H1 (cell line): ENCODE data around the gene RBM38. TPM values are rescaled to one million over a fixed set of nuclear protein-coding genes. Genes with fewer than 3 reads are reported as not detected.

Experiments used
- CBX5 ChIP-seq: fragments of 300-800, 300-1000 bp; sonication (generic); IDR thresholded peaks from 2 replicates; pipeline ENCODE4 v1.7.1; 2016; ENCODE audit warnings: antibody characterized with exemption, low read length, low read depth
- EGR1 ChIP-seq: IDR thresholded peaks from 2 replicates; pipeline ENCODE4 v1.6.1; 2011; ENCODE audit warnings: low read depth, low read length, borderline replicate concordance
- HDAC2 ChIP-seq, 2 experiments: fragments of 300-600 bp in 1 of 2; sonication (generic) in 1 of 2; IDR thresholded peaks; 2 replicates each; pipeline ENCODE4 v1.6.1; 2011 to 2012; ENCODE audit warnings: low read depth in 2 of 2, low read length in 2 of 2, mild to moderate bottlenecking in 2 of 2, moderate library complexity in 2 of 2, borderline replicate concordance in 1 of 2, inconsistent platforms in 1 of 2
- KDM4A ChIP-seq: IDR thresholded peaks from one replicate; pipeline ENCODE4 v1.7.1; 2012; ENCODE audit warnings: low read depth, mild to moderate bottlenecking, moderate library complexity, low read length, inconsistent platforms; ENCODE audit not compliant: severe bottlenecking
- KDM5A ChIP-seq: fragments of 200-600 bp; IDR thresholded peaks from 2 replicates; pipeline ENCODE4 v1.7.1; 2012; ENCODE audit warnings: mild to moderate bottlenecking, low read length, inconsistent platforms, mixed read lengths
- PHF8 ChIP-seq: fragments of 200-600 bp; sonication (generic); conservative IDR thresholded peaks from 2 replicates; pipeline ENCODE4 v1.7.1; 2012; ENCODE audit warnings: low read depth, mild to moderate bottlenecking, inconsistent platforms, low read length, moderate library complexity
- RAD21 ChIP-seq, 2 experiments: IDR thresholded peaks in 1 of 2; conservative IDR thresholded peaks in 1 of 2; 2 replicates each; pipeline ENCODE4 v1.6.1; 2011; ENCODE audit warnings: low read depth in 2 of 2, low read length in 2 of 2, improper control_type of control experiment in 1 of 2, inconsistent platforms in 1 of 2, mild to moderate bottlenecking in 1 of 2, moderate library complexity in 1 of 2
- TAF7 ChIP-seq: optimal IDR thresholded peaks from 2 replicates; pipeline ENCODE3; 2011; ENCODE audit warnings: low read depth, mild to moderate bottlenecking, inconsistent platforms, low read length, moderate library complexity, borderline replicate concordance
- YY1 ChIP-seq: IDR thresholded peaks from 2 replicates; pipeline ENCODE4 v1.6.1; 2011; ENCODE audit warnings: low read depth, mild to moderate bottlenecking, low read length
- polyA plus RNA-seq, 7 experiments: library from polyadenylated mRNA; depleted of rRNA in 3 of 7; stranded (reverse) in 5 of 7; unstranded in 2 of 7; fragments of >200 nt in 5 of 7; fragments of 200-250 nt in 2 of 7; gene quantifications; 1 replicate in 5 of 7; 2 replicates in 1 of 7; 4 replicates in 1 of 7; pipeline versions ENCODE4 v1.2.1 to v1.2.3, GENCODE V29; 2011 to 2013; ENCODE audit warnings: missing spikeins in 2 of 7, mixed read lengths in 2 of 7
- total RNA-seq: library from RNA; stranded (reverse); fragmentation: NEBNext Ultra II Directional; extraction: Animal tissue kit (Norgen Biotek cat#: 25700); gene quantifications from 2 replicates; pipeline ENCODE4 v1.2.1, GENCODE V29; 2021
- TF ChIP-seq, protein P1 (sequence below): fragments of 300-600 bp; sonication (generic); IDR thresholded peaks from 2 replicates; pipeline ENCODE4 v1.7.1; 2012; ENCODE audit warnings: low read length, moderate library complexity, mild to moderate bottlenecking, inconsistent platforms; ENCODE audit not compliant: insufficient replicate concordance

RBM38 gene
- total and polyA plus RNA-seq, 2 of the 8 experiments (the other 6 are each of a cell fraction or from before 2014, with no cell fraction given): 57.7 to 109 TPM

DNA sequence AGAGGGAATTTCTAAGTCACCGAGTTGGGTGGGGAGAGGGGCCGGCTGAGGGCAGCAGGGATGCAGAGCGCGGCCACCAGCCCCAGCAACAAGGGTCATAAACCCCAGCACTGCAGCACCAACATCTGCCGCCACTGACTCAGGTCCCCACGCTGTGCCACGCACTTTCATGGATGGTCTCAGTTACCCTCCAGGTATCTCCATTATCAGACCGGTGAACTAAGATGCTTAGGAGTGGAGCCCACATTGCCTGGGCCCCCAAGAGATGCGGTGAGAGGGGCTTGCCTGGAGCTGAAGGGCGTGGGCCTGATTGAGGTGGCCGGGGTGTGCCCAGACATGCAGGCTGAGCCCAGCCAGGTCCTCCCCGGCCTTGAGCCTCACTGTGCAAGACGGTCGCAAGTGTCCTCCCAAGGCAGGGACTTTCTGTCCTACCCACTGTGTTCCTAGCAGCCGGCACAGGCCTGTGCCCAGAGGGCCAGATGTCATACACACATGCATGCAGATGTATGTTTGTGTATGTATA is 19.3 kb downstream of the RBM38 start (continued):
- TF ChIP-seq, protein P1, sequence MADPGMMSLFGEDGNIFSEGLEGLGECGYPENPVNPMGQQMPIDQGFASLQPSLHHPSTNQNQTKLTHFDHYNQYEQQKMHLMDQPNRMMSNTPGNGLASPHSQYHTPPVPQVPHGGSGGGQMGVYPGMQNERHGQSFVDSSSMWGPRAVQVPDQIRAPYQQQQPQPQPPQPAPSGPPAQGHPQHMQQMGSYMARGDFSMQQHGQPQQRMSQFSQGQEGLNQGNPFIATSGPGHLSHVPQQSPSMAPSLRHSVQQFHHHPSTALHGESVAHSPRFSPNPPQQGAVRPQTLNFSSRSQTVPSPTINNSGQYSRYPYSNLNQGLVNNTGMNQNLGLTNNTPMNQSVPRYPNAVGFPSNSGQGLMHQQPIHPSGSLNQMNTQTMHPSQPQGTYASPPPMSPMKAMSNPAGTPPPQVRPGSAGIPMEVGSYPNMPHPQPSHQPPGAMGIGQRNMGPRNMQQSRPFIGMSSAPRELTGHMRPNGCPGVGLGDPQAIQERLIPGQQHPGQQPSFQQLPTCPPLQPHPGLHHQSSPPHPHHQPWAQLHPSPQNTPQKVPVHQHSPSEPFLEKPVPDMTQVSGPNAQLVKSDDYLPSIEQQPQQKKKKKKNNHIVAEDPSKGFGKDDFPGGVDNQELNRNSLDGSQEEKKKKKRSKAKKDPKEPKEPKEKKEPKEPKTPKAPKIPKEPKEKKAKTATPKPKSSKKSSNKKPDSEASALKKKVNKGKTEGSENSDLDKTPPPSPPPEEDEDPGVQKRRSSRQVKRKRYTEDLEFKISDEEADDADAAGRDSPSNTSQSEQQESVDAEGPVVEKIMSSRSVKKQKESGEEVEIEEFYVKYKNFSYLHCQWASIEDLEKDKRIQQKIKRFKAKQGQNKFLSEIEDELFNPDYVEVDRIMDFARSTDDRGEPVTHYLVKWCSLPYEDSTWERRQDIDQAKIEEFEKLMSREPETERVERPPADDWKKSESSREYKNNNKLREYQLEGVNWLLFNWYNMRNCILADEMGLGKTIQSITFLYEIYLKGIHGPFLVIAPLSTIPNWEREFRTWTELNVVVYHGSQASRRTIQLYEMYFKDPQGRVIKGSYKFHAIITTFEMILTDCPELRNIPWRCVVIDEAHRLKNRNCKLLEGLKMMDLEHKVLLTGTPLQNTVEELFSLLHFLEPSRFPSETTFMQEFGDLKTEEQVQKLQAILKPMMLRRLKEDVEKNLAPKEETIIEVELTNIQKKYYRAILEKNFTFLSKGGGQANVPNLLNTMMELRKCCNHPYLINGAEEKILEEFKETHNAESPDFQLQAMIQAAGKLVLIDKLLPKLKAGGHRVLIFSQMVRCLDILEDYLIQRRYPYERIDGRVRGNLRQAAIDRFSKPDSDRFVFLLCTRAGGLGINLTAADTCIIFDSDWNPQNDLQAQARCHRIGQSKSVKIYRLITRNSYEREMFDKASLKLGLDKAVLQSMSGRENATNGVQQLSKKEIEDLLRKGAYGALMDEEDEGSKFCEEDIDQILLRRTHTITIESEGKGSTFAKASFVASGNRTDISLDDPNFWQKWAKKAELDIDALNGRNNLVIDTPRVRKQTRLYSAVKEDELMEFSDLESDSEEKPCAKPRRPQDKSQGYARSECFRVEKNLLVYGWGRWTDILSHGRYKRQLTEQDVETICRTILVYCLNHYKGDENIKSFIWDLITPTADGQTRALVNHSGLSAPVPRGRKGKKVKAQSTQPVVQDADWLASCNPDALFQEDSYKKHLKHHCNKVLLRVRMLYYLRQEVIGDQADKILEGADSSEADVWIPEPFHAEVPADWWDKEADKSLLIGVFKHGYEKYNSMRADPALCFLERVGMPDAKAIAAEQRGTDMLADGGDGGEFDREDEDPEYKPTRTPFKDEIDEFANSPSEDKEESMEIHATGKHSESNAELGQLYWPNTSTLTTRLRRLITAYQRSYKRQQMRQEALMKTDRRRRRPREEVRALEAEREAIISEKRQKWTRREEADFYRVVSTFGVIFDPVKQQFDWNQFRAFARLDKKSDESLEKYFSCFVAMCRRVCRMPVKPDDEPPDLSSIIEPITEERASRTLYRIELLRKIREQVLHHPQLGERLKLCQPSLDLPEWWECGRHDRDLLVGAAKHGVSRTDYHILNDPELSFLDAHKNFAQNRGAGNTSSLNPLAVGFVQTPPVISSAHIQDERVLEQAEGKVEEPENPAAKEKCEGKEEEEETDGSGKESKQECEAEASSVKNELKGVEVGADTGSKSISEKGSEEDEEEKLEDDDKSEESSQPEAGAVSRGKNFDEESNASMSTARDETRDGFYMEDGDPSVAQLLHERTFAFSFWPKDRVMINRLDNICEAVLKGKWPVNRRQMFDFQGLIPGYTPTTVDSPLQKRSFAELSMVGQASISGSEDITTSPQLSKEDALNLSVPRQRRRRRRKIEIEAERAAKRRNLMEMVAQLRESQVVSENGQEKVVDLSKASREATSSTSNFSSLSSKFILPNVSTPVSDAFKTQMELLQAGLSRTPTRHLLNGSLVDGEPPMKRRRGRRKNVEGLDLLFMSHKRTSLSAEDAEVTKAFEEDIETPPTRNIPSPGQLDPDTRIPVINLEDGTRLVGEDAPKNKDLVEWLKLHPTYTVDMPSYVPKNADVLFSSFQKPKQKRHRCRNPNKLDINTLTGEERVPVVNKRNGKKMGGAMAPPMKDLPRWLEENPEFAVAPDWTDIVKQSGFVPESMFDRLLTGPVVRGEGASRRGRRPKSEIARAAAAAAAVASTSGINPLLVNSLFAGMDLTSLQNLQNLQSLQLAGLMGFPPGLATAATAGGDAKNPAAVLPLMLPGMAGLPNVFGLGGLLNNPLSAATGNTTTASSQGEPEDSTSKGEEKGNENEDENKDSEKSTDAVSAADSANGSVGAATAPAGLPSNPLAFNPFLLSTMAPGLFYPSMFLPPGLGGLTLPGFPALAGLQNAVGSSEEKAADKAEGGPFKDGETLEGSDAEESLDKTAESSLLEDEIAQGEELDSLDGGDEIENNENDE: no peak
- TF ChIP-seq PHF8 (no peak), KDM4A (no peak), HDAC2 (IDR thresholded peaks at IDR 0.05; ENCODE audit: borderline replicate concordance in 1 of 2, low read depth in 2 of 2, low read length in 2 of 2) (no peak), CBX5 (no peak), TAF7 (no peak), YY1 (no peak), KDM5A (no peak), RAD21 (IDR thresholded peaks at IDR 0.05 in 1 of 2, conservative IDR thresholded peaks at IDR 0.05 in 1 of 2; ENCODE audit: low read depth in 2 of 2, low read length in 2 of 2) (no peak), EGR1 (no peak)
